ENCODE results near the gene RAD1.

DNA sequence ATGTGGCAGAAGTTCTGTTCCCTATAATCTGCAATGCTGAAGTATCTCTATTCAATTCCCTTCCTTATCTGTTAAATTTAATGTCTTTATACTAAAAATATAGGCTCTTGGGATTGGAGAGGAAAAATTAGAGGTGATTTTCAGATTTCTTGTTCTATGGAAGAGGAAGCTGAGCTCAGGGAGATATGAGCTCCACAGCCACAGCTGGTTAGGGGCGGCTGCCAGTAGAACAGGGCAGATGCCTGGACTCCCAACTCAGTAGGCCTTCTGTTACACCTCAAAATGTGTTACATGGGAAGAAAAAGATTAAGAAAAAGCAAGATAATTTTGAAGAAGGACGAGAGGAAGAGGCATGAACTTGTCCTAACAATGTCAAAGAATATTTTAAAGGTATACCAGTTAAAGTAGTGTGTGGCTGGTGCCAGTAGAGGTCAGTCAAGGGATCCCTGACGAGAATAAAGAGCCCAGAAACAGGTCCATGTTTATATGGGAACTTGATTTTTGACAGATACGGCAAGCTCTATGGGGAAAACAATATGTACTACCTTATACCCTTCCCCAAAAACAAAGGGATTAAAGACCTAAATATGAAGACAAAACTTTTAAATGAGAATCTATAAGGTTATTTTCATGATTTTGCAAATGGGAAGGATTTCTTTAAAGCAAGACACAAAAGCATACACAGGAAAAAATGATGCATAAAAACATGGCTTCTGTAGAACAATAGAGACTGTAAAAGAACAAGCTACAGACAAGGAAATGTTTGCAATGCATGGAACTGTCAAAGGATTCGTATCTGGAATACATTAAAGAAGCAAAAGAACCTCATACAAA is 42.8 kb upstream of the RAD1 start:
- TF ChIP-seq, protein P1, sequence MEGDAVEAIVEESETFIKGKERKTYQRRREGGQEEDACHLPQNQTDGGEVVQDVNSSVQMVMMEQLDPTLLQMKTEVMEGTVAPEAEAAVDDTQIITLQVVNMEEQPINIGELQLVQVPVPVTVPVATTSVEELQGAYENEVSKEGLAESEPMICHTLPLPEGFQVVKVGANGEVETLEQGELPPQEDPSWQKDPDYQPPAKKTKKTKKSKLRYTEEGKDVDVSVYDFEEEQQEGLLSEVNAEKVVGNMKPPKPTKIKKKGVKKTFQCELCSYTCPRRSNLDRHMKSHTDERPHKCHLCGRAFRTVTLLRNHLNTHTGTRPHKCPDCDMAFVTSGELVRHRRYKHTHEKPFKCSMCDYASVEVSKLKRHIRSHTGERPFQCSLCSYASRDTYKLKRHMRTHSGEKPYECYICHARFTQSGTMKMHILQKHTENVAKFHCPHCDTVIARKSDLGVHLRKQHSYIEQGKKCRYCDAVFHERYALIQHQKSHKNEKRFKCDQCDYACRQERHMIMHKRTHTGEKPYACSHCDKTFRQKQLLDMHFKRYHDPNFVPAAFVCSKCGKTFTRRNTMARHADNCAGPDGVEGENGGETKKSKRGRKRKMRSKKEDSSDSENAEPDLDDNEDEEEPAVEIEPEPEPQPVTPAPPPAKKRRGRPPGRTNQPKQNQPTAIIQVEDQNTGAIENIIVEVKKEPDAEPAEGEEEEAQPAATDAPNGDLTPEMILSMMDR (IDR thresholded peaks at IDR 0.05; ENCODE audit: poor library complexity, severe bottlenecking): peak; percentile 81
- no peak for TF ChIP-seq POLR2AphosphoS5 (IDR thresholded peaks at IDR 0.05)
- TF ChIP-seq TAF1 (IDR thresholded peaks at IDR 0.05; ENCODE audit: low read depth): no peak
